Neutrophil (primary cell): ENCODE measurements around the gene CCL8.

Source experiments
- H3K27ac ChIP-seq: fragments of 200-600 bp; sonication (generic); 2 replicates; pipeline ENCODE4 v1.5.1; 2016; ENCODE audit warnings: mild to moderate bottlenecking, moderate library complexity
- H3K27me3 ChIP-seq: fragments of 200-600 bp; sonication (generic); 2 replicates; pipeline ENCODE4 v1.6.0; 2016; ENCODE audit warnings: mild to moderate bottlenecking
- H3K36me3 ChIP-seq: fragments of 200-600 bp; sonication (generic); 2 replicates; pipeline ENCODE4 v1.5.1; 2017
- H3K4me1 ChIP-seq, 2 experiments: fragments of 200-600 bp in 1 of 2; sonication (generic) in 1 of 2; 1 replicate in 1 of 2; 2 replicates in 1 of 2; pipeline versions ENCODE4 v1.5.1 to v1.6.1; 2013 to 2016; ENCODE audit warnings: low read depth in 1 of 2, low read length in 1 of 2, mild to moderate bottlenecking in 1 of 2, moderate library complexity in 1 of 2; ENCODE audit not compliant: control insufficient read depth in 1 of 2, insufficient read depth in 1 of 2
- H3K4me3 ChIP-seq, 2 experiments: fragments of 200-600 bp in 1 of 2; sonication (generic) in 1 of 2; 1 replicate in 1 of 2; 2 replicates in 1 of 2; pipeline ENCODE4 v1.5.1; 2013 to 2016; ENCODE audit warnings: low read depth in 1 of 2, low read length in 1 of 2, mild to moderate bottlenecking in 1 of 2, moderate library complexity in 1 of 2
- H3K9me3 ChIP-seq: fragments of 200-600 bp; sonication (generic); 2 replicates; pipeline ENCODE4 v1.5.1; 2016
- TF ChIP-seq, protein P1 (sequence below): fragments of 200-600 bp; sonication (generic); IDR thresholded peaks from 2 replicates; pipeline ENCODE4 v1.5.1; 2016; ENCODE audit warnings: antibody characterized with exemption

The CCL8 gene

DNA sequence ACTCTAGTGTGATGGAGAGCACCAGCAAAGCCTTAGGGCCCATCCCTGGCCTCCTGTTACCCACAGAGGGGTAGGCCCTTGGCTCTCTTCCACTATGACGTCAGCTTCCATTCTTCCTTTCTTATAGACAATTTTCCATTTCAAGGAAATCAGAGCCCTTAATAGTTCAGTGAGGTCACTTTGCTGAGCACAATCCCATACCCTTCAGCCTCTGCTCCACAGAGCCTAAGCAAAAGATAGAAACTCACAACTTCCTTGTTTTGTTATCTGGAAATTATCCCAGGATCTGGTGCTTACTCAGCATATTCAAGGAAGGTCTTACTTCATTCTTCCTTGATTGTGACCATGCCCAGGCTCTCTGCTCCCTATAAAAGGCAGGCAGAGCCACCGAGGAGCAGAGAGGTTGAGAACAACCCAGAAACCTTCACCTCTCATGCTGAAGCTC is at the start of gene CCL8:
TSS of gene CCL8 (plus strand) at position 397 of the 445 bp plus-strand sequence. CDS start 67 bp downstream, outside the sequence.
- TF ChIP-seq, protein P1, sequence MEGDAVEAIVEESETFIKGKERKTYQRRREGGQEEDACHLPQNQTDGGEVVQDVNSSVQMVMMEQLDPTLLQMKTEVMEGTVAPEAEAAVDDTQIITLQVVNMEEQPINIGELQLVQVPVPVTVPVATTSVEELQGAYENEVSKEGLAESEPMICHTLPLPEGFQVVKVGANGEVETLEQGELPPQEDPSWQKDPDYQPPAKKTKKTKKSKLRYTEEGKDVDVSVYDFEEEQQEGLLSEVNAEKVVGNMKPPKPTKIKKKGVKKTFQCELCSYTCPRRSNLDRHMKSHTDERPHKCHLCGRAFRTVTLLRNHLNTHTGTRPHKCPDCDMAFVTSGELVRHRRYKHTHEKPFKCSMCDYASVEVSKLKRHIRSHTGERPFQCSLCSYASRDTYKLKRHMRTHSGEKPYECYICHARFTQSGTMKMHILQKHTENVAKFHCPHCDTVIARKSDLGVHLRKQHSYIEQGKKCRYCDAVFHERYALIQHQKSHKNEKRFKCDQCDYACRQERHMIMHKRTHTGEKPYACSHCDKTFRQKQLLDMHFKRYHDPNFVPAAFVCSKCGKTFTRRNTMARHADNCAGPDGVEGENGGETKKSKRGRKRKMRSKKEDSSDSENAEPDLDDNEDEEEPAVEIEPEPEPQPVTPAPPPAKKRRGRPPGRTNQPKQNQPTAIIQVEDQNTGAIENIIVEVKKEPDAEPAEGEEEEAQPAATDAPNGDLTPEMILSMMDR, result no peak
- Histone ChIP-seq H3K4me3 (no peak within 1 kb of the TSS), H3K36me3 (no peaks in the 10 kb centered on the region), H3K27me3 (no peaks in the 10 kb centered on the region), H3K4me1 (peaks cover 6 to 10% of the 10 kb centered on the region in 2 experiments), H3K27ac (no peak within 1 kb of the TSS), H3K9me3 (no peaks in the 10 kb centered on the region)

- H3K9me3 ChIP-seq, result no peaks in the 10 kb centered on the region
- no peaks in the 10 kb centered on the region for H3K36me3 ChIP-seq
- H3K4me1 ChIP-seq, result peaks cover 0 to 6% of the 10 kb centered on the region in 2 experiments
- TF ChIP-seq, protein P1, result no peak
- H3K4me3 ChIP-seq, result no peak within 1 kb of the TSS
- peaks cover 13% of the 10 kb centered on the region for H3K27me3 ChIP-seq
- no peak within 1 kb of the TSS for H3K27ac ChIP-seq
These were observed 49.3 kb upstream of the CCL8 start, which contains the start of gene CCL7 for GRCh38 chr17:34269969-34270368. TSS of gene CCL7 (plus strand) at chr17:34270221. CDS start at chr17:34270291, 70 bp downstream.

DNA sequence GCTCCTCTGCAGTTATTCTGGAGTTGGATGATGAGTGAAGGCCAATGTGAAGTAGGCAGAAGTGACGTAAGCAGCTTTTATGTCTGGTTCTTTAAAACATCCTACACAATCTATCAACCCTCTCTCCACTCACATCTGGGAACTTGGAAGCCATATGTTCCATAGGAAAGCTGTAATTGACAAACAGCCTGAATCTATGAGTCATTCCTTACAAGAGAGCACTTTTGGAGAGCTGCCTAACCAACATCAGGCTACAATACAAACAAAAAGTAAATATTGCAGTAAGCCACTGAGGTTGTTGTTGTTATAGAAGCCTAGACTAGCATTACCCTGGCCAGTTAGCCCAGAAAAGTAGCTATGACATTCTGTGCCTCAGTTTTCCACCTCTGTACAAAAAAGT is 43.4 kb upstream of the CCL8 start:
- H3K9me3 ChIP-seq, result no peaks in the 10 kb centered on the region
- peaks cover 5% of the 10 kb centered on the region for H3K27me3 ChIP-seq
- no peak overlapping the region for H3K4me3 ChIP-seq
- no peak overlapping the region for H3K27ac ChIP-seq
- H3K4me1 ChIP-seq, result peaks cover 0 to 6% of the 10 kb centered on the region in 2 experiments
- TF ChIP-seq, protein P1, result no peak
- no peaks in the 10 kb centered on the region for H3K36me3 ChIP-seq

GRCh38 chr17:34276826-34277225 is 42.4 kb upstream of the CCL8 start:
- H3K27ac ChIP-seq, result no peak overlapping the region
- no peaks in the 10 kb centered on the region for H3K9me3 ChIP-seq
- peaks cover 0 to 6% of the 10 kb centered on the region in 2 experiments for H3K4me1 ChIP-seq
- no peaks in the 10 kb centered on the region for H3K36me3 ChIP-seq
- TF ChIP-seq, protein P1, result no peak
- peaks cover 5% of the 10 kb centered on the region for H3K27me3 ChIP-seq
- H3K4me3 ChIP-seq, result no peak overlapping the region

- no peaks in the 10 kb centered on the region for H3K4me1 ChIP-seq
- TF ChIP-seq, protein P1, result no peak
- H3K36me3 ChIP-seq, result no peaks in the 10 kb centered on the region
- no peak overlapping the region for H3K27ac ChIP-seq
- no peaks in the 10 kb centered on the region for H3K9me3 ChIP-seq
- peaks cover 21% of the 10 kb centered on the region for H3K27me3 ChIP-seq
- no peak overlapping the region for H3K4me3 ChIP-seq
These were observed 35.7 kb upstream of the CCL8 start for GRCh38 chr17:34283571-34283970.
